IPS-NIHi11 (cell line): Measurements from ENCODE around the gene ECSIT.
"Not testable (repeated sequence)": the region's sequence is repeated elsewhere in the genome, so short reads cannot be mapped to it uniquely, and the experiment has no call there.

Source experiments
- DNase-seq: peaks from one replicate; pipeline ENCODE4 v3.0.0; 2012; ENCODE audit warnings: mixed read lengths, low spot score

ECSIT gene

DNA sequence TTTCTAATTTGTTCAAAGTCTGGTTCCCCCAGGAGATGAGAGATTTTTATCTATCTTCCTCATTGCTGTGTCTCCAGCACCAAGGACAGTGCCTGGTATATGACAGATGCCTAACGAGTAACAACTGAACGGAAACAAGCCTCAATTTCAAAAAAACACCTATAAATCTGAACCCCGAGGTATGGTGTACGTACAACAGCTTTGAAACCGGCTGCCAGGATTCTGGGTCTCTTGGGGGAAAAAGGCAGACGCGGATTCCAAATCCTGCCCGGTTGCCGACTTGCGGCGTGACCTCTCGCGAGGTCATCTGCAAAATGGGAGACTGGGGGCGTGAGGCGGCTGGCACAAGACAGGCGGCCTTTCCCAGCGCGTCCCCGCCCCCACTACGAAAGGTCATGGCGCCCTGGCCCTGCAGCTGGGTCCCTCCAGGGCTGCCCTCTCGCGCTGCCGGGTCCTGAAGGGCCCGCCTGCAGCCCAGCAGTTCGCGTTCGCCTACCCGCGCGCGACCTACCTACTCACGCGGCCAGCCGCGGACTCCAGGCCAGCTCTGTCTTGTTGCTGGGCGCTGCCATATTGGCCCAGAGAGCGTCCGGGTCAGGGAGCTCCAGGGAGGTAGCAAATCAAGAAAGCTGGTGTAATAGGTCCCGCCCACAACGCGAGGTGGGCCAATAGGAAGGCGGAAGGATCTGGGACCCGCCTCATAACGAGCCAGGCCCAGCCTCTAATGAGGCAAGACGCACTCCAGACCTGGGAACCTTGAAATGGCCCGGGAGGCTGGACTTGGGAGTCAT is at the start of gene ECSIT:
Gene ECSIT (minus strand): TSS at position 584 of the 791 bp plus-strand sequence. CDS start 9,964 bp downstream, outside the sequence.
- peak; percentile 90 for DNase-seq

GRCh38 chr19:11577451-11578257 is 48.7 kb upstream of the ECSIT start, which contains the start of gene ACP5:
TSS of gene ACP5 (minus strand) at chr19:11577645. CDS start at chr19:11577317, 328 bp downstream.
- no peak for DNase-seq

DNA sequence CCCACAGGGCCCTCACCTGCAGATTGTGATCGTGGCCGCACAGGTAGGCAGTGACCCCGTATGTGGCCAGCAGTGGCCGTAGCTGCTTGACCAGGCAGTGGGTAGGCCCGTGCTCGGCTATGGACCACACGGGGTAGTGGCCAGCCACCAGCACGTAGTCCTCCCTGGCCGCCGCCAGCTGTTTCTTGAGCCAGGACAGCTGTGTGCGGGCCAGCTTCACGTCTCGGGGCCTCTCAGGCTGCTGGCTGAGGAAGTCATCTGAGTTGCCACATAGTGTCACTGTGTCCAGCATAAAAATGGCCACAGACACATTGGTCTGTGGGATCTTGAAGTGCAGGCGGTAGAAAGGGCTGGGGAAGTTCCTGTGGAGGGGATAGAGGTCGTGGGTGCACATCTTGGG is 47.3 kb upstream of the ECSIT start:
- DNase-seq = no peak

GRCh38 chr19:11574689-11575088 is 45.8 kb upstream of the ECSIT start:
- DNase-seq = no peak

- DNase-seq = not testable (repeated sequence)
Measured at GRCh38 chr19:11573763-11574162, 44.8 kb upstream of the ECSIT start.

DNA sequence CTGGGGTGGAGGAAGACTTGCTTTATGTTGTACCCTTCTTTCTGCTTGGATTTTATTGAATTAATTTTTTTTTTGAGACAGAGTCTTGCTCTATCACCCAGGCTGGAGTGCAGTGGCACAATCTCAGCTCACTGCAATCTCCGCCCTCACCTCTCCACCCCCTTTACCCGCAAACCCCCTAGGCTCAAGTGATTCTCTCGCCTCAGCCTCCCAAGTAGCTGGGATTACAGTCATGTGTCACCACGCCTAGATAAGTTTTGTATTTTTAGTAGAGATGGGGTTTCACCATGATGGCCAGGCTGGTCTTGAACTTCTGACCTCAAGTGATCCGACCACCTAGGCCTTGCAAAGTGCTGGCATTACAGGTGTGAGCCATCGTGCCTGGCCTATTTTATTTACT is 44.4 kb upstream of the ECSIT start:
- DNase-seq = not testable (repeated sequence)

DNA sequence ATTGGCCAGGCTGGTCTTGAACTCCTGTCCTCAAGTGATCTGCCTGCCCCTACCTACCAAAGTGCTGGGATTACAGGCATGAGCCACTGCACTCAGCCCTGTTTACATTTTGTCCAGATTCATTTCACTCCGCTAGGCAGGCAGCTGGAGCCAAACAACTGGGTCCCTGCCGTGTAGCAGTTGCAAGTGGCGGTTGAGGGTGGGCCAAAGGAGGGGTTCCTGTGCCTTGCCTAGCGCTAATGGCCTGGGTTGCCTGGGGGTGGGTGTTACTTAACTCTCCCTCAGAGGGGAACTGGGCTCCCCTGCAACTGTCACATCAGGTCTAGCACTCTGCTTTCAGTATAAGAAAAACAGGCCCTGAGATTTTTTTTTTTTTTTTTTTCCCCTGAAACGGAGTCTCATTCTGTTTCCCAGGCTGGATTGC is 41.1 kb upstream of the ECSIT start:
- DNase-seq = no peak

DNA sequence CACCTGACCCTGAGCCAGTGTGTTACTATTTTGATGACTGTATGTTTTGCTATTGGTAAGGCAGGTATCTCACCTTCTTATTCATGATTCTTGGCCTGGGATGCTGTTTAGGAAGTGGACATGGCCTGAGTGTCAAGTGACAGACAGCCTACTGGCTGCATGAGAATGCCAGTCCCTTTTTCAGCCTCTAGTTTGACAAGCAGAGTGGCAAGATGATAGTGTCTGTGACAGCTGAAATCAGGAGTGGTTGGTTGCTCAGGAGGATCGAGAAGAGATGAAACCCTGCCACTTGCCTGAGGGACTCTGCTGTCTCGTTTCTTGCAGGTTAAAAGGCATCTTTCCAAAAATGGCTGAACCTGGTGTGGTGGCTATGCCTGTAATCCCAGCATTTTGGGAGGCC is 37.2 kb upstream of the ECSIT start:
- DNase-seq = no peak

GRCh38 chr19:11565649-11565980 is 36.7 kb upstream of the ECSIT start:
- not testable (repeated sequence) for DNase-seq

DNA sequence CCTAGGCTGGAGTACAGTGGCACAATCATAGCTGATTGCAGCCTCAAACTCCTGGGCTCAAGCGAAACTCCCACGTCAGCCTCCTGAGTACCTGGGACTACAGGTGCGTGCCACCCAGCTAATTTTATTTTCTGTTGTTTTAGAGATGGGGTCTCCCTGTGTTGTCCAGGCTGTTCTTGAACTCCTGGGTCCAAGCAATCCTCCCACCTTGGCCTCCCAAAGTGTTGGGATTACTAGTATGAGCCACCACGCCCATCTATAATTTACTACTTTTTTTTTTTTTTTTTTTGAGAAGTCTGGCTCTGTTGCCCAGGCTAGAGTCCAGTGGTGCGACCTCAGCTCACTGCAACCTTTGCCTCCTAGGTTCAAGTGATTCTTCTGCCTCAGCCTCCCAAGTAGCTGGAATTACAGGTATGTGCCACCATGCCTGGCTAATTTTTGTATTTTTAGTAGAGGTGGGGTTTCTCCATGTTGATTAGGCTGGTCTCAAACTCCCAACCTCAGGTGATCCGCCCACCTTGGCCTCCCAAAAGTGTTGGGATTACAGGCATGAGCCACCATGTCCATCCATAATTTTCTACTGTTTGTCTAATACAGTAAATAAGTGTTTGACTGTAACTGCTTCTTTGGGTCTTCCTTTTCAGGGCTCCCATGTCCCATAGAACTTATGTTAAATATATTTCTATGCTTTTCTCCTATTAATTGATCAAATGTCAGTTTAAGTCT is 35.3 kb upstream of the ECSIT start:
- DNase-seq = not testable (repeated sequence)

DNA sequence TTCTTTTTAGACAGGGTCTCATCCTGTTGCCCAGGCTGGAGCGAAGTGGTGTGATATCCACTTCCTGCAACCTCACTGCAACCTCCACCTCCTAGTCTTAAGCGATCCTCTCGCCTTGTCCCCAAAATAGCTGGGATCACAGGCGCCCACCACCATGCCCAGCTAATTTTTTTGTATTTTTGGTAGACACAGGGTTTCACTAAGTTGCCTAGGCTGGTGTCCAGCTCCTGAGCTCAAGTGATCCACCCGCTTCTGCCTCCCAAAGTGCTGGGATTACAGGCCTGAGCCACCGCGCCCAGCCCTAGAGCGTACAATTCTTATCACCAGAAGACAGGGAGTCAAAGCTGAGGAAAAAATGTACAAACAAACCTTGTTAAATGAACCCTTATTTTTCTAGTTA is 34.6 kb upstream of the ECSIT start:
- no peak for DNase-seq

- peak; percentile 69 for DNase-seq
Measured at GRCh38 chr19:11560404-11561051, 31.6 kb upstream of the ECSIT start.

DNA sequence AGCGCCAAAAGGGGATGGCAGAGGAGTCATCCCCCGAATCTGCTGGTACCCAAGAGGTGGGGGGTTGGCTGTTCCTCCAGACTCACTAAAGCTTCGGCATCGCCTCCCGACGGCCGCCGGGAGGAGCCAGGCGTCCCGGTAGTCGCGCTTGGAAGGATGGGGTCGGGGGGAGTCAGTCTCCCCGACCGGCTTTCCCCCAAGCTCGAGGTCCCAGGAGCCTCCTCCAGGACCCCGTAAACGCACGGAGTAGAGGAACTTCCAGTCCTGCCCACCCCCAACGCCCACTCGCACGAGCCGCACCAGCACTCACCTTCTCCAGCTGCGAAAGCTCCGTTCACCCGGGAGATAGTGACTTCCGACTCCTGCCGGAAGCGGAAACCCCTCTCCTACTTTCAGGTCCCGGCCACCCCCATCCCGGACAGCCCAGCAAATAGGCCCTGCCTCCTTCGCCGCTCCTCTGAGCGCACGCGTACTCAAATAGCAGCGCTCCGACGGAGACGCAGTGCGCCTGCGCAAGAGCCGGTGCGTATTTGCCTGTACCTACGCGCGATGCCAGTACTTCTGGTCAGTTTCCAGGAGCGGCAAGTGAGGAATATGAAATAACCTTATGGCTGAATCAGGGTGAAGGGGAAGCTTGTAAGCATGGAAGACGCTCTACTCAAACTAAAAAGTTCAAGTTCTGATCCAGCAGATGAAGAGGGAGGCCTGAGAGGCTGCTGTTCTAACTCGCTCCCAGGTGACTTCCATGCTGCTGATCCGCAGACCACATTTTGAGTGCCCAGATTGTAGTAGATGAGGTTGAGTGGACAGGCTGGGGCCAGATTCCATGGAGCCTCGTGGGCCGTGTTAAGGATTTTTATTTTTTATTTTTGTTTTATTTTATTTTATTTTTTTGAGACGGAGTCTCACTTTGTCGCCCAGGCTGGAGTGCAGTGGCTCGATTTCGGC is 30.2 kb upstream of the ECSIT start, which contains the start of gene ELOF1:
Gene ELOF1 (minus strand): TSS at position 350 of the 948 bp plus-strand sequence. CDS start 4,883 bp downstream, outside the sequence.
- peak; percentile 99 for DNase-seq

GRCh38 chr19:11556634-11557420 is 27.9 kb upstream of the ECSIT start:
- DNase-seq = no peak

DNA sequence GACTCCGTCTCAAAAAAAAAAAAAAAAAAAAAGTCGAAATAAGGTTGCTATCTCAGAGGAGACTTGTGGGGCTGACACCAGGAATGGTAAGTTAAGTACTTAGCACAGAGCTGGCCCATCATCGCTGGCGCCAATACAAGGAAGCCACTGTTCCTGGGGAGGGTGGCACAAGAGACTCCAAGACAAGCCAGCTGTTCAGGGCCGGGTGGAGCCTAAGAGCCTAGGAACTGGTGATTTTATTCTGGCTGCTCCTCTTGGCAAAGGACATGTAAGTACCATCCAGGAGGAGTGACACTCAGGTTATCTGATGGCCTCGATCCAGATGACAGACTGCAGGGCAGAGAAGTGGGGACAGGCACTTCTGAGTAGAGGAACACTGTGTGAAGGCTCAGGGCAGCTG is 26.3 kb upstream of the ECSIT start:
- no peak for DNase-seq

- no peak for DNase-seq
Measured at GRCh38 chr19:11554160-11554559, 25.2 kb upstream of the ECSIT start.

DNA sequence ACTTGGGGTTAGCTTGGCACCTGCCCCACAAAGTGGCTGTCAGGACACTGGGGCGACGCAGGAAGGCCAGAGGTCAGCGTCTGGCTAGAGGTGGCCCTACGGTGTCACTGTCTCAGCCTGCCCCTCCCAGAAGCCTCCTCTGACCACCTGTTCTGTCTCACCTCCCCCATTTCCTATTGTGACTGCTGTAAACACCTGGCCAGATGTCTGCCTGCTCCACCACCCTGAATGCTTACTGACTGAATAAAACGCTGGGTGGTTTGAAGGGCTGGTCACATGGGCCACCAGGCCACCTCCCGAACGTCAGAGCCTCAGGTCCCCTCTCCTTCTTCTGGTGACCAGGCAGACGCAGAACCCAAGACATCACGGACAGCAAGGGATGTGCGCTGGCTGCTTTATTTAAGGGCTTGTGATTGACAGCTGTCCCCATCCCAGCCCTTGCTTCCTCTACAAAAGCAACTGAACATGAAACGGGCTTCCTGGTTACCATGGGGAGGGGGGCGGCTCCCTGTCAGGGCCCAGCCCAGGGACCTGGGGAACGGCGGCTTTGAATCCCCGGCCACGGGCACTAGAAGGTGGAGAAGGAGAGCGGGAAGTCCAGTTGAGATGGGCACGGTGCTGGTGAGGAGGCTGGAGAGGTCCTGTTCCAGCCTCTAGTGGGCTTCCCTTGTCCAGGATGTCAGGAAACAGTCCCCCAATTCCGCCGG is 23.9 kb upstream of the ECSIT start:
- DNase-seq = no peak

DNA sequence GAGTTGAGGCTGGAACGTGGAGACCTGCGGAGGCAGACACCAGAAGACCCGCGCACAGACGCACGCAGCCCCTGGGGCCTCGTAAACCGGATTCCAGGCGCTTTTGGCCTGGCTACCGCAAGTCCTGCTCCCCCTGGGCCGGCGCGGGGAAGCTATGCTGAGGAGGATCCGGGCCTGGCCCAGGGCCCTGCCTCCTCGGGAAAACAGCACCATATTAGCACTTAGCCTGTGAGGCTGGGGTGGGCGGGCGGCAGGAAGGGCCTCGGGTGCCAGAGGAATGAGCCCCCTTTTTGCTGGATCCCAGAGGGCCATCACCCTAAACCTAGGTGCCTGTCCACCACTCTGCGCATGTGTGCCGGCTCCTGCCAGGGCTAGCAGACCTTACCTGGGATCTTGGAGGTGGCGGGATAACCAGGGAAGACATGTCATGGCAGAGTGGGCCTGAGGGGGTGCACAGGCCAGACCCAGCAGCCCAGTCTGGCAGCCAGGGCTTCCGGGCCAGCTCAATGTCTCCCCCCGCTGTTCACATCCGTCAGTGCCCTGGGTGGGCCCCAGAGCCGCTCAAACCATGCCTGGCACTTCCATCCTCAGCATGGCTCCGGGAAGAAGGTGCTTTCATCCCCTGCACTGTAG is 22.8 kb upstream of the ECSIT start:
- peak; percentile 85 for DNase-seq

DNA sequence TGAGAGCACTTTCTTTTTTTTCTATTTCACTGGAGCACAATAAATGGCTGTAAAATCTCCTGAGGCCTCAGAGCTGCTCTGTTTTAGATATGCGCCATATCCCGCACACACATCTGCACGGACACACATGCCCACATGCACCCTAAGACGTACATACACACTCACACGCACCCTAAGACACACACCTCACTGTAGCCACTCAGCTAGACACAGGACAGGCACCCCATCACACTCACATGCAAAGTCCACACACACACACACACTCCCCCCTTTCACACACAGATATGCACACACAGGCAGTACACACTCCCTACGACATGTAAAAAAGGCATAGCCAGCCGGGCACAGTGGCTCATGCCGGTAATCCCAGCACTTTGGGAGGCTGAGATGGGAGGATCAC is 21.3 kb upstream of the ECSIT start:
- no peak for DNase-seq
